ENCODE measurements around the gene F2R. TPM values are rescaled to one million over a fixed set of nuclear protein-coding genes. Genes with fewer than 3 reads are reported as not detected.

The F2R gene
- total and polyA plus RNA-seq, 2 of the 13 experiments (the other 11 are each of a cell fraction or from before 2014, with no cell fraction given), result 8.3 to 12.3 TPM

GRCh38 chr5:76683816-76684731 is 31.9 kb upstream of the F2R start:
- no peak overlapping the region for H2AFZ ChIP-seq (ENCODE audit: low read length)
- no peak overlapping the region for H3K9ac ChIP-seq (ENCODE audit: insufficient read depth, low read depth, low read length)
- no peaks in the 10 kb centered on the region for H4K20me1 ChIP-seq (ENCODE audit: insufficient read depth, low read length)
- ATAC-seq (no peak), DNase-seq (ENCODE audit: low spot score) (no peak), FAIRE-seq (no peak)
- H3K9me3 ChIP-seq (ENCODE audit: low read length), result no peaks in the 10 kb centered on the region
- ChIA-PET POLR2A (no interaction called here), CTCF (ENCODE audit: low intra/inter-chr PET ratio, low total read pairs) (no interaction called here)
- WGBS (ENCODE audit: low lambda C conversion rate), result 85% methylated on average over 9 of the region's 9 CpGs
- H3K27ac ChIP-seq (ENCODE audit: extremely low read length, insufficient read depth, low read length), result no peak overlapping the region
- peaks cover 30% of the 10 kb centered on the region for H3K4me1 ChIP-seq (ENCODE audit: insufficient read depth, low read length)
- H3K79me2 ChIP-seq (ENCODE audit: insufficient read depth, low read length), result no peaks in the 10 kb centered on the region
- no peaks in the 10 kb centered on the region for H3K27me3 ChIP-seq (ENCODE audit: control insufficient read depth in 1 of 2, insufficient read depth in 2 of 2, low read length in 2 of 2)
- no peak overlapping the region for H3K4me3 ChIP-seq (replicated peaks in 1 of 3; ENCODE audit: insufficient read depth in 1 of 3, low read depth in 2 of 3, low read length in 3 of 3)
- BruUV-seq (replicated peaks), result no TSS peak
- no peak overlapping the region for H3K4me2 ChIP-seq (ENCODE audit: low read depth, low read length)
- in situ Hi-C loops (cut with HindIII; ENCODE audit: extremely low pct_ligation_motif_present, low pct_unique_long_range_greater_than_20kb), result no loop called here
- intact Hi-C loops (cut with micrococcal nuclease; ENCODE audit: unreplicated experiment), result no loop called here
- peaks cover 1 to 15% of the 10 kb centered on the region in 2 experiments; a peak in 3 of 5 replicates for H3K36me3 ChIP-seq (replicated peaks in 1 of 2; ENCODE audit: control insufficient read depth in 1 of 2, insufficient read depth in 2 of 2, low read length in 2 of 2)
- TF ChIP-seq RFXANK (CRISPR knock-in tag; IDR thresholded peaks at IDR 0.05) (no peak), MNT (IDR thresholded peaks at IDR 0.05) (no peak), ZNF296 (CRISPR knock-in tag; conservative IDR thresholded peaks at IDR 0.05) (no peak), CSRNP2 (CRISPR knock-in tag; conservative IDR thresholded peaks at IDR 0.05; ENCODE audit: low read depth) (no peak), ZNF274 (CRISPR knock-in tag; IDR thresholded peaks at IDR 0.05) (no peak), TEAD3 (CRISPR knock-in tag; optimal IDR thresholded peaks at IDR 0.05; ENCODE audit: borderline replicate concordance) (no peak), ZBTB8A (CRISPR knock-in tag; IDR thresholded peaks at IDR 0.05; ENCODE audit: borderline replicate concordance, low read depth) (no peak), SNAPC5 (CRISPR knock-in tag; IDR thresholded peaks at IDR 0.05; ENCODE audit: borderline replicate concordance) (no peak), ZNF800 (CRISPR knock-in tag; IDR thresholded peaks at IDR 0.05) (no peak), FLYWCH1 (CRISPR knock-in tag; IDR thresholded peaks at IDR 0.05) (no peak), KLF13 (CRISPR knock-in tag; IDR thresholded peaks at IDR 0.05) (no peak), ZNF580 (CRISPR knock-in tag; IDR thresholded peaks at IDR 0.05; ENCODE audit: borderline replicate concordance, low read depth) (no peak), GRHL1 (CRISPR knock-in tag; conservative IDR thresholded peaks at IDR 0.05) (no peak), ZNF773 (CRISPR knock-in tag; IDR thresholded peaks at IDR 0.05; ENCODE audit: borderline replicate concordance) (no peak), ZNF766 (CRISPR knock-in tag; IDR thresholded peaks at IDR 0.05; ENCODE audit: borderline replicate concordance) (no peak), TGIF2 (CRISPR knock-in tag; IDR thresholded peaks at IDR 0.05) (no peak)
